GM18507 (cell line): ENCODE results near the gene PTPRN2.
"Not testable (repeated sequence)": the region's sequence is repeated elsewhere in the genome, so short reads cannot be mapped to it uniquely, and the experiment has no call there.

Experiments used
- DNase-seq: peaks from one replicate; pipeline ENCODE4 v3.0.0; 2011; ENCODE audit warnings: low read depth; ENCODE audit not compliant: insufficient read length; ENCODE audit errors: extremely low spot score
- FAIRE-seq: peaks from 2 replicates; lab custom pipeline; 2011; peaks lifted over from hg19 to GRCh38; lab: Jason Lieb, UNC

Gene PTPRN2

GRCh38 chr7:157695609-157696008 is 892.0 kb downstream of the PTPRN2 start:
- DNase-seq, FAIRE-seq: not testable (repeated sequence)

GRCh38 chr7:157694376-157694665 is 893.3 kb downstream of the PTPRN2 start:
- DNase-seq = no peak
- FAIRE-seq = no peak

GRCh38 chr7:157693521-157694375 is 893.9 kb downstream of the PTPRN2 start:
- FAIRE-seq (no peak), DNase-seq (no peak)

- DNase-seq (no peak), FAIRE-seq (no peak)
Observed at GRCh38 chr7:157693071-157693520, 894.5 kb downstream of the PTPRN2 start.

- FAIRE-seq = no peak
- no peak for DNase-seq
Observed at GRCh38 chr7:157692460-157693011, 895.1 kb downstream of the PTPRN2 start.

- FAIRE-seq = no peak
- no peak for DNase-seq
Observed at GRCh38 chr7:157691586-157692459, 895.8 kb downstream of the PTPRN2 start.

GRCh38 chr7:157690833-157691585 is 896.6 kb downstream of the PTPRN2 start:
- FAIRE-seq (no peak), DNase-seq (no peak)

- no peak for FAIRE-seq
- DNase-seq = no peak
Observed at GRCh38 chr7:157690058-157690832, 897.4 kb downstream of the PTPRN2 start.

- FAIRE-seq = no peak
- DNase-seq = no peak
Observed at GRCh38 chr7:157689269-157690057, 898.2 kb downstream of the PTPRN2 start.

GRCh38 chr7:157688533-157689268 is 898.9 kb downstream of the PTPRN2 start:
- DNase-seq (no peak), FAIRE-seq (no peak)

GRCh38 chr7:157687845-157688532 is 899.6 kb downstream of the PTPRN2 start:
- no peak for DNase-seq
- no peak for FAIRE-seq

GRCh38 chr7:157687158-157687557 is 900.5 kb downstream of the PTPRN2 start:
- FAIRE-seq (no peak), DNase-seq (no peak)

- FAIRE-seq (no peak), DNase-seq (no peak)
Observed at GRCh38 chr7:157686285-157686894, 901.2 kb downstream of the PTPRN2 start.

GRCh38 chr7:157685430-157686284 is 902.0 kb downstream of the PTPRN2 start:
- FAIRE-seq (no peak), DNase-seq (no peak)

GRCh38 chr7:157684909-157685429 is 902.7 kb downstream of the PTPRN2 start:
- DNase-seq (no peak), FAIRE-seq (no peak)
